HEK293 (cell line): Measurements from ENCODE around the gene C13orf42.

Source experiments
- CTCF ChIA-PET: fragments of 350-600 bp; formaldehyde crosslinking; extraction: SDS; loops from one replicate; lab custom pipeline; 2021; ENCODE audit warnings: antibody characterized with exemption; lab: Yijun Ruan, JAX
- POLR2A ChIA-PET: fragments of 300-600 bp; formaldehyde crosslinking; extraction: SDS; loops from one replicate; lab custom pipeline; 2020; ENCODE audit warnings: antibody characterized with exemption, inconsistent platforms; lab: Yijun Ruan, JAX
- H3K27ac ChIP-seq: fragments of 200-500 bp; sonication (Bioruptor generic); 2 replicates; pipeline ENCODE4 v1.5.1; 2014; ENCODE audit warnings: low read depth, low read length, control low read depth, inconsistent platforms; ENCODE audit errors: extremely low read depth
- H3K36me3 ChIP-seq, 2 experiments: fragments of 200-500 bp in 1 of 2; sonication (Bioruptor generic) in 1 of 2; 1 replicate in 1 of 2; 2 replicates in 1 of 2; pipeline ENCODE4 v1.5.1; 2014 to 2017; ENCODE audit warnings: inconsistent platforms in 2 of 2, low read length in 2 of 2; ENCODE audit not compliant: control insufficient read depth in 2 of 2, insufficient read depth in 1 of 2
- H3K4me1 ChIP-seq: fragments of 200-500 bp; sonication (Bioruptor generic); 2 replicates; pipeline ENCODE4 v1.5.1; 2014; ENCODE audit warnings: mild to moderate bottlenecking, low read length, inconsistent platforms; ENCODE audit not compliant: control insufficient read depth, insufficient read depth
- H3K4me3 ChIP-seq: 2 replicates; pipeline ENCODE4 v1.5.1; 2011; ENCODE audit warnings: low read depth, mild to moderate bottlenecking, control low read depth, low read length, moderate library complexity
- H3K9me3 ChIP-seq: fragments of 200-500 bp; sonication (Bioruptor generic); 2 replicates; pipeline ENCODE4 v1.5.1; 2014; ENCODE audit warnings: low read depth, low read length, inconsistent platforms; ENCODE audit not compliant: control insufficient read depth, insufficient read depth
- REST ChIP-seq: fragments of 450-650 bp; formaldehyde crosslinking; IDR thresholded peaks from 2 replicates; pipeline ENCODE4 v1.5.1; 2016; ENCODE audit warnings: missing biosample characterization, missing genetic modification characterization
- ZBTB44 ChIP-seq: fragments of 450-650 bp; IDR thresholded peaks from 2 replicates; pipeline ENCODE4 v1.5.1; 2018; ENCODE audit warnings: missing biosample characterization, mild to moderate bottlenecking, missing genetic modification characterization
- ZNF174 ChIP-seq: fragments of 450-650 bp; formaldehyde crosslinking; IDR thresholded peaks from 2 replicates; pipeline ENCODE4 v1.5.0; 2017; ENCODE audit warnings: missing biosample characterization, mild to moderate bottlenecking, missing genetic modification characterization
- ZNF292 ChIP-seq: fragments of 450-650 bp; formaldehyde crosslinking; IDR thresholded peaks from 2 replicates; pipeline ENCODE4 v1.5.1; 2016; ENCODE audit warnings: low read depth, missing biosample characterization, missing genetic modification characterization, borderline replicate concordance
- ZNF530 ChIP-seq: fragments of 450-650 bp; formaldehyde crosslinking; IDR thresholded peaks from 2 replicates; pipeline ENCODE4 v1.5.1; 2016; ENCODE audit warnings: low read depth, missing biosample characterization, missing genetic modification characterization
- ZNF596 ChIP-seq: fragments of 450-650 bp; IDR thresholded peaks from 2 replicates; pipeline ENCODE4 v1.5.0; 2018; ENCODE audit warnings: missing biosample characterization, mild to moderate bottlenecking, missing genetic modification characterization, moderate library complexity
- ZNF624 ChIP-seq: fragments of 450-650 bp; formaldehyde crosslinking; IDR thresholded peaks from 2 replicates; pipeline ENCODE4 v1.5.1; 2017; ENCODE audit warnings: missing biosample characterization, missing genetic modification characterization
- ZNF639 ChIP-seq: fragments of 450-650 bp; formaldehyde crosslinking; IDR thresholded peaks from 2 replicates; pipeline ENCODE4 v1.5.1; 2016; ENCODE audit warnings: missing biosample characterization, missing genetic modification characterization
- ZNF664 ChIP-seq: fragments of 450-650 bp; formaldehyde crosslinking; IDR thresholded peaks from 2 replicates; pipeline ENCODE4 v1.5.1; 2016; ENCODE audit warnings: missing biosample characterization, missing genetic modification characterization
- ZNF785 ChIP-seq: fragments of 450-650 bp; formaldehyde crosslinking; IDR thresholded peaks from 2 replicates; pipeline ENCODE4 v1.5.1; 2016; ENCODE audit warnings: missing biosample characterization, missing genetic modification characterization
- TF ChIP-seq, protein P1 (sequence below): fragments of 450-650 bp; formaldehyde crosslinking; IDR thresholded peaks from 2 replicates; pipeline ENCODE4 v1.5.1; 2016; ENCODE audit warnings: missing biosample characterization, missing genetic modification characterization
- TF ChIP-seq, protein P2 (sequence below): fragments of 450-650 bp; formaldehyde crosslinking; IDR thresholded peaks from 2 replicates; pipeline ENCODE4 v1.5.1; 2016; ENCODE audit warnings: missing biosample characterization, missing genetic modification characterization, borderline replicate concordance

Gene C13orf42

GRCh38 chr13:51147732-51148131, 36.7 kb upstream of the C13orf42 start (continued):
- TF ChIP-seq ZNF639 (tag by site-specific recombination) (no peak), ZNF785 (no peak), ZNF624 (tag by site-specific recombination) (no peak), ZNF664 (no peak)
- TF ChIP-seq, protein P1, sequence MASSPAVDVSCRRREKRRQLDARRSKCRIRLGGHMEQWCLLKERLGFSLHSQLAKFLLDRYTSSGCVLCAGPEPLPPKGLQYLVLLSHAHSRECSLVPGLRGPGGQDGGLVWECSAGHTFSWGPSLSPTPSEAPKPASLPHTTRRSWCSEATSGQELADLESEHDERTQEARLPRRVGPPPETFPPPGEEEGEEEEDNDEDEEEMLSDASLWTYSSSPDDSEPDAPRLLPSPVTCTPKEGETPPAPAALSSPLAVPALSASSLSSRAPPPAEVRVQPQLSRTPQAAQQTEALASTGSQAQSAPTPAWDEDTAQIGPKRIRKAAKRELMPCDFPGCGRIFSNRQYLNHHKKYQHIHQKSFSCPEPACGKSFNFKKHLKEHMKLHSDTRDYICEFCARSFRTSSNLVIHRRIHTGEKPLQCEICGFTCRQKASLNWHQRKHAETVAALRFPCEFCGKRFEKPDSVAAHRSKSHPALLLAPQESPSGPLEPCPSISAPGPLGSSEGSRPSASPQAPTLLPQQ (tag by site-specific recombination), result no peak

GRCh38 chr13:51146667-51147066, 35.6 kb upstream of the C13orf42 start:
- H3K4me3 ChIP-seq, result no peak overlapping the region
- H3K4me1 ChIP-seq, result no peaks in the 10 kb centered on the region
- CTCF ChIA-PET, result interaction anchor here (1.5 kb wide), 1 partner anchor 140 kb away, joined by 6 read pairs; no protein-coding TSS in a partner anchor
- TF ChIP-seq, protein P2, sequence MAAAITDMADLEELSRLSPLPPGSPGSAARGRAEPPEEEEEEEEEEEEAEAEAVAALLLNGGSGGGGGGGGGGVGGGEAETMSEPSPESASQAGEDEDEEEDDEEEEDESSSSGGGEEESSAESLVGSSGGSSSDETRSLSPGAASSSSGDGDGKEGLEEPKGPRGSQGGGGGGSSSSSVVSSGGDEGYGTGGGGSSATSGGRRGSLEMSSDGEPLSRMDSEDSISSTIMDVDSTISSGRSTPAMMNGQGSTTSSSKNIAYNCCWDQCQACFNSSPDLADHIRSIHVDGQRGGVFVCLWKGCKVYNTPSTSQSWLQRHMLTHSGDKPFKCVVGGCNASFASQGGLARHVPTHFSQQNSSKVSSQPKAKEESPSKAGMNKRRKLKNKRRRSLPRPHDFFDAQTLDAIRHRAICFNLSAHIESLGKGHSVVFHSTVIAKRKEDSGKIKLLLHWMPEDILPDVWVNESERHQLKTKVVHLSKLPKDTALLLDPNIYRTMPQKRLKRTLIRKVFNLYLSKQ (tag by site-specific recombination), result no peak
- no peaks in the 10 kb centered on the region for H3K36me3 ChIP-seq
- POLR2A ChIA-PET, result no interaction called here
- no peaks in the 10 kb centered on the region for H3K9me3 ChIP-seq
- H3K27ac ChIP-seq, result no peak overlapping the region

GRCh38 chr13:51137250-51137649, 26.2 kb upstream of the C13orf42 start:
- ChIA-PET POLR2A (no interaction called here), CTCF (no interaction called here)
- no peak for TF ChIP-seq ZNF292 (tag by site-specific recombination)
- no peak for TF ChIP-seq ZNF174
- no peaks in the 10 kb centered on the region for H3K4me1 ChIP-seq
- no peaks in the 10 kb centered on the region for H3K36me3 ChIP-seq
- H3K4me3 ChIP-seq, result no peak overlapping the region
- H3K9me3 ChIP-seq, result no peaks in the 10 kb centered on the region
- H3K27ac ChIP-seq, result no peak overlapping the region

DNA sequence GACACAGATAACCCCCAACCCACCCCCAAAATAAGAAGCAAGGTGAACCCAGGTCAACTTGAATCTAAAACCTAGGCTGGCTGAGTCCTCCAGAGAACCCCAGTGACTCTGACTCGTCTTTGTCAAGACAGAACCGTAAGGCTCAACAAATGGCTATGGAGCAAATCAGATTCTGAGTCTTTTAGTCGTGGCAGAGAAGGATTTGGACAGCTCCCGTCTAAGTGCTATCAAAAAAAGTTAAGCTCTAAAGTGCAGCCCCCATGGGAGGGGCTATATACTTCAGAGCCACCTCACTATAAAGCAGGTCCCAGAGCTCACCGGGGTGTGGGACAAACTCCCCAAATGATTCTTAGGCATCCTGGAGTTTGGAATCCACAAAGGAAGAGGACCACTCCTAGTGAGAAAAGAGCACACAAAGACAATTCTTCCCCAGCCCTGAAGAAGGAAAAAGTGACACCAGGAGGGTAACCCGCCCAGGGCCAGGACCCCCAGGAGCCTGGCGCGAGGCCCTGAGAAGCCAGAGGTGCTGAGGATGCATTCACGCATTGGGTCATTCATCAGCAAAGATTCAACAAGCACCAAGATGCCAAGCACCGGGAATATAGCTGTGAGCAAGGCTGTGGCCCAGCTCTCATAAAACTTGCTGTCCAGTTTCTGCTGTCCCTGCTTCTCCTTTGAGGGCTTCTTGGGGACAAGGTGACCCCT, 25.4 kb upstream of the C13orf42 start:
- no peak overlapping the region for H3K4me3 ChIP-seq
- CTCF ChIA-PET, result interaction anchor here (1.1 kb wide), 1 partner anchor 150 kb away, joined by 3 read pairs; no protein-coding TSS in a partner anchor
- TF ChIP-seq ZBTB44, result no peak
- TF ChIP-seq REST (tag by site-specific recombination), result peak; percentile 64; the same call in 1 of the 2 replicates
- no peak for TF ChIP-seq ZNF596 (tag by site-specific recombination)
- TF ChIP-seq ZNF530 (tag by site-specific recombination), result no peak
- TF ChIP-seq, all 188 proteins: peak for 1
- Histone ChIP-seq H3K36me3 (no peaks in the 10 kb centered on the region), H3K27ac (no peak overlapping the region), H3K4me1 (no peaks in the 10 kb centered on the region), H3K9me3 (no peaks in the 10 kb centered on the region)
- POLR2A ChIA-PET, result no interaction called here
